Right atrium auricular region (tissue), 2 donors: ENCODE results near the gene SLC35F6. TPM values are rescaled to one million over a fixed set of nuclear protein-coding genes. Genes with fewer than 3 reads are reported as not detected.
"Not testable (repeated sequence)": the region's sequence is repeated elsewhere in the genome, so short reads cannot be mapped to it uniquely, and the experiment has no call there.

ENCODE experiments used
- DNase-seq: peaks from one replicate; pipeline ENCODE4 v3.0.0-alpha.2; 2019; ENCODE audit warnings: low spot score
- H3K27ac ChIP-seq, 2 donors: fragments of 200-600 bp; sonication (generic); 1 replicate in 1 of 2; 2 replicates in 1 of 2; pipeline ENCODE4 v1.5.1; 2016 to 2019
- H3K27me3 ChIP-seq, 2 donors: fragments of 200-600 bp; sonication (generic); one replicate each; pipeline versions ENCODE4 v1.5.1 to v1.6.0; 2017 to 2019
- H3K36me3 ChIP-seq: fragments of 200-600 bp; sonication (generic); one replicate; pipeline ENCODE4 v1.5.1; 2016
- H3K4me1 ChIP-seq, 2 donors: fragments of 200-600 bp; sonication (generic); one replicate each; pipeline versions ENCODE4 v1.5.1 to v1.6.0; 2017 to 2019
- H3K4me3 ChIP-seq, 2 donors: fragments of 200-600 bp; sonication (generic); 1 replicate in 1 of 2; 2 replicates in 1 of 2; pipeline ENCODE4 v1.5.1; 2017 to 2019; ENCODE audit warnings: mild to moderate bottlenecking in 1 of 2, moderate library complexity in 1 of 2
- H3K9me3 ChIP-seq, 2 donors: fragments of 200-600 bp; sonication (generic); one replicate each; pipeline ENCODE4 v1.5.1; 2019
- CTCF ChIP-seq, 2 donors: fragments of 200-600 bp; sonication (generic); IDR thresholded peaks; one replicate each; pipeline ENCODE4 v1.5.1; 2019; ENCODE audit warnings: antibody characterized with exemption in 2 of 2
- total RNA-seq, 2 donors: library from RNA; depleted of rRNA; stranded (reverse); fragments of >200 nt; gene quantifications; one replicate each; pipeline ENCODE4 v1.1.0, GENCODE V29; 2016

The SLC35F6 gene
- total RNA-seq, 2 donors from 2014 or later, result 34.2 to 55.7 TPM

DNA sequence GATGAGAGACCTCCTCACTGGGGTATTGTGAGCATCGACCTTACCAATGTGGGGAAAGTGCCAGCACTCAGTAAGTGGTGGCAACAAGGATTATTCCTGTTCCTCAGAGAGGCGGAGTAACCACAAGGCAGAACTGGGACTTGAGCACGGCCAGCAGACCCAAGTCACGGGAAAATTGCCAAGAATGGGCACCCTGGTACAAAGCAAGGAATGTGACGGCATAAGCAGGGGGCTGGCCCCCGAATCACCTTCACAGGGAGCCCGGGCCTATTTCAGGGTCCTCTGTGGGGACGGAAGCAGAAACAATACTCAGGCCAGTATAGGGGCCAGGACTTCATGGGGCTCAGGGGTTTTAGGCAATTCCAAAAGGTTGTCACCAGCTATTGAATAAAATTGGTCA is 47.2 kb downstream of the SLC35F6 start:
- no peak for TF ChIP-seq CTCF (IDR thresholded peaks at IDR 0.05)
- Histone ChIP-seq H3K4me1 (no peaks in the 10 kb centered on the region), H3K4me3 (no peak overlapping the region), H3K27me3 (no peaks in the 10 kb centered on the region), H3K36me3 (no peaks in the 10 kb centered on the region), H3K9me3 (no peaks in the 10 kb centered on the region), H3K27ac (no peak overlapping the region)
- DNase-seq, result no peak

DNA sequence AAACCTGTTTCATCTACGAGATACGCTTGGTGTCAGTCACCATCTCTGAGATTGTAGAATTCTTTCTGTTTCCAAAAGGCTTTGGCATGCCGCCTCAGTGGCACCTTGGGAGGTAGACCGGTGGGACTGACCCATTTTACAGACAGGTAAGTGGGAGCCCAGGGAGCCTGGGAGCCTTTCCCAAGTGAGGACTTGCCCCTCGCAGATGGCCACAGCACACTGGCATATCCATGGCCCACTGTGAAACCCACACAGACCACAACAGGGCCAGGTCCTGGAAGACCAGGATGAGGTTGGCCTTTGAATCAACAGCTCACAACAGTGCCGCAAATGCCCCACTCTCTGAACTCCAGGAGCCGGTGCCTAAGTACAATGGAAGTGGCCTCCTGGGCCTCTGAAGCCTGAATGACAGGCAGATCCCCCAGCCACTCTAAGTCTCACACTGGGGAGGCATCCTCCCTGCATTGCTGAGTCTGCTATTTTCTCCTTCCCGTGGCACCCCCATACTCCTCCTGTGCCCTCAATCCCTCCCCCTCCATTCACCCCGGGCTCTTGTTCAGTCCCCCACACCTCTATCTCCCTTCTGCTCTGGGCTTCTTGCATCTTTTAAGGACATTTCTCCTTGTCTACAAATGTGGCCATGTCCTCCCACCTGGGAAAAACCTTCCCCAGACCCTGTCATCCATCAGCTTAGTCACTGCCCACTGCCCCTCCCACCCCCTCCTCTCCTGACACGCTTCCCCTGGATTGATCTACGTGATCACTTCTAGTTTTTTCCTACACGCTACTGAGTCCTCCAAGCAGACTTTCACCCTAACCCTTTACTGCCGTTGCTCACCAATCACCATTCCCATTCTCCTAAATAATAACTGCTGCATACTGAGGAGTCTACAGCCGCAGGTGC is 48.0 kb downstream of the SLC35F6 start:
- no peak for TF ChIP-seq CTCF (IDR thresholded peaks at IDR 0.05)
- Histone ChIP-seq H3K4me3 (no peak overlapping the region), H3K4me1 (no peaks in the 10 kb centered on the region), H3K27ac (no peak overlapping the region), H3K9me3 (no peaks in the 10 kb centered on the region), H3K36me3 (no peaks in the 10 kb centered on the region), H3K27me3 (no peaks in the 10 kb centered on the region)
- no peak for DNase-seq

DNA sequence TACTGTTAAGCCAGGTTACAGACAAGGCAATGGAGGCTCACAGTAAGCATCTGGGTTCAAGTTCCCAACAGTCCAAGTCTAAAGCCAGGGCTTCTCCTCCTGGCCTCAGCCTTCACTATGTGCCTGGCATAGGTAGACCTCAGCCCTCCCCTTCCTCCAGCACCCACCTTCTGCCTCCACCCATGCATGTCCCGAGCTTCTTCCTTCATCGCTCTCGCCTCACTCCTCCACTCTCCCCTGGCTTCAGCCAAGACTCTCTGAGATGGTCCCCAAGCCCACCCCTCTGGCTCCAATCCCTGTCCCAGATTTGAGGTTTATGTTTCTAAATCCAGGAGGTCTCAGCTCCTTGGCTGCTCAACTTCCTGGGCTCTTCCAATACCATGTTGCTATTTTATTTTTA is 48.6 kb downstream of the SLC35F6 start:
- Histone ChIP-seq H3K9me3 (no peaks in the 10 kb centered on the region), H3K27ac (no peak overlapping the region), H3K4me3 (no peak overlapping the region), H3K36me3 (no peaks in the 10 kb centered on the region), H3K4me1 (no peaks in the 10 kb centered on the region), H3K27me3 (no peaks in the 10 kb centered on the region)
- no peak for DNase-seq
- TF ChIP-seq CTCF (IDR thresholded peaks at IDR 0.05), result no peak

DNA sequence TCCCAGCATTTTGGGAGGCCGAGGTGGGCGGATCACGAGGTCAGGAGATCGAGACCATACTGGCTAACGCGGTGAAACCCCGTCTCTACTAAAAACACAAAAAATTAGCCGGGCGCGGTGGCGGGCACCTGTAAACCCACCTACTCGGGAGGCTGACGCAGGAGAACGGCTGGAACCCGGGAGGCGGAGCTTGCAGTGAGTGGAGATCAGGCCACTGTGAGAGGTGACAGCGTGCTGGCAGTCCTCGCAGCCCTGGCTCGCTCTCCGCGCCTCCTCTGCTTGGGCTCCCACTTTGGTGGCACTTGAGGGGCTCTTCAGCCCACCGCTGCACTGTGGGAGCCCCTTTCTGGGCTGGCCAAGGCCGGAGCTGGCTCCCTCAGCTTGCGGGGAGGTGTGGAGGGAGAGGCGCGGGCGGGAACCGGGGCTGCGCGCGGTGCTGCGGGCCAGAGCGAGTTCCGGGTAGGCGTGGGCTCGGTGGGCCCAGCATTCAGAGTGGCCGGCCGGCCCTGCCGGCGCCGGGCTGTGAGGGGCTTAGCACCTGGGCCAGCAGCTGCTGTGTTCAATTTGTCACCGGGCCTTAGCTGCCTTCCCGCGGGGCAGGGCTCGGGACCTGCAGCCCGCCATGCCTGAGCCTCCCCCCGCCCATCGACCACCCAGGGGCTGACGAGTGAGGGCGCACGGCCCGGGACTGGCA is 50.1 kb downstream of the SLC35F6 start:
- not testable (repeated sequence) for H3K4me1 ChIP-seq, H3K36me3 ChIP-seq, DNase-seq, H3K27me3 ChIP-seq, H3K4me3 ChIP-seq, H3K9me3 ChIP-seq, H3K27ac ChIP-seq

- DNase-seq, result no peak
- no peak overlapping the region for H3K4me3 ChIP-seq
- no peak for TF ChIP-seq CTCF (IDR thresholded peaks at IDR 0.05)
- no peaks in the 10 kb centered on the region for H3K9me3 ChIP-seq
- H3K4me1 ChIP-seq, result no peaks in the 10 kb centered on the region
- H3K36me3 ChIP-seq, result no peaks in the 10 kb centered on the region
- H3K27me3 ChIP-seq, result no peaks in the 10 kb centered on the region
- no peak overlapping the region for H3K27ac ChIP-seq
Measured at GRCh38 chr2:26816893-26817292, 52.8 kb downstream of the SLC35F6 start.

- Histone ChIP-seq H3K4me3 (no peak overlapping the region), H3K36me3 (no peaks in the 10 kb centered on the region), H3K27me3 (no peaks in the 10 kb centered on the region), H3K4me1 (no peaks in the 10 kb centered on the region), H3K9me3 (no peaks in the 10 kb centered on the region), H3K27ac (no peak overlapping the region)
- no peak for TF ChIP-seq CTCF (IDR thresholded peaks at IDR 0.05)
- no peak for DNase-seq
Measured at GRCh38 chr2:26818255-26818654, 54.2 kb downstream of the SLC35F6 start.
